ENCODE measurements around the gene PPFIBP2.

Gene PPFIBP2

DNA sequence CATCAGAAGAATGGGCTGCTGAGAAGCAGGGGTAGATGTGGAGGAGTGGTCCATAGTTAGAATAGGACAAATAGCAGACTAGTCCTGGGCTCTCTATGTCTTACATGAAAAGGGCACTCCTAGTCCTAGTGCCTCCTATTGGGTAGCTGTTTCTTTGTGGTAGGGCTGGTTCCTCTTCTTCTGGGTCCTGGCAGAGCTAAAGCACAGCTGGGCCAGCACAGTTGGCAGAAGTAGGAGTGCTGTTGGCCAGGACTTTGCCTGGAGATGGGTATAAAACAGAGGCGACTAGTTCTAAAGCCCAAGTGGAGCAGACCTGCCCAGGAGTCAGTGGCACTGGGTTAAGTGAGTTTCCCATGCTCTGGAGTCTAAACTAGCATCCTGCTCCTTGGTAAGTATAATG is 55.2 kb downstream of the PPFIBP2 start:
- Mint-ChIP-seq H3K9me3 (no peaks in the 10 kb centered on the region), H3K4me1 (ENCODE audit: low read depth) (no peaks in the 10 kb centered on the region), H3K36me3 (ENCODE audit: low read depth) (peaks cover 13% of the 10 kb centered on the region), H3K4me3 (no peak overlapping the region), H3K27ac (no peak overlapping the region), H3K27me3 (peaks cover 28% of the 10 kb centered on the region)
- no peak for DNase-seq

DNA sequence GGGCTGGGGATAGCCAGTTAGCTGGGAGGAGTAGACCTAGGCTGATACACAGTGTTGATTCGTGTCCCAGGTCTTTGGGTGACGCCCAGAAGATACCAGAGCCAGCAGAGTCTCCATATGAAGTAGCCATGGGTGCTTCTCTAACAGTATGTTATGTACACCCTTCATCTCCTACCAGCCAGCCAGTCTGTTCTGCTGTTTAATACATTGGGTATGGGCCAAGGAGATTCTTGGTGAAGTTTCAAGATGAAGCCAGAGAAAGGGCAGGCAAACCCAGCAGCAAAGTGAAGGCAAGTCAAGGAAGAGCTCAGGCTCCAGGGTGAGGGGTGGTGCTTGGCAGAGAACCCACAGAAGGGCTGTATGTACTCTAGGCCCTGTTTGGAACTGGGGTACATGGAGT is 56.4 kb downstream of the PPFIBP2 start:
- H3K27me3 Mint-ChIP-seq = peaks cover 38% of the 10 kb centered on the region
- DNase-seq = no peak
- peaks cover 13% of the 10 kb centered on the region for H3K36me3 Mint-ChIP-seq (ENCODE audit: low read depth)
- peaks cover 4% of the 10 kb centered on the region for H3K4me1 Mint-ChIP-seq (ENCODE audit: low read depth)
- H3K27ac Mint-ChIP-seq = no peak overlapping the region
- no peak overlapping the region for H3K4me3 Mint-ChIP-seq
- H3K9me3 Mint-ChIP-seq = no peaks in the 10 kb centered on the region

DNA sequence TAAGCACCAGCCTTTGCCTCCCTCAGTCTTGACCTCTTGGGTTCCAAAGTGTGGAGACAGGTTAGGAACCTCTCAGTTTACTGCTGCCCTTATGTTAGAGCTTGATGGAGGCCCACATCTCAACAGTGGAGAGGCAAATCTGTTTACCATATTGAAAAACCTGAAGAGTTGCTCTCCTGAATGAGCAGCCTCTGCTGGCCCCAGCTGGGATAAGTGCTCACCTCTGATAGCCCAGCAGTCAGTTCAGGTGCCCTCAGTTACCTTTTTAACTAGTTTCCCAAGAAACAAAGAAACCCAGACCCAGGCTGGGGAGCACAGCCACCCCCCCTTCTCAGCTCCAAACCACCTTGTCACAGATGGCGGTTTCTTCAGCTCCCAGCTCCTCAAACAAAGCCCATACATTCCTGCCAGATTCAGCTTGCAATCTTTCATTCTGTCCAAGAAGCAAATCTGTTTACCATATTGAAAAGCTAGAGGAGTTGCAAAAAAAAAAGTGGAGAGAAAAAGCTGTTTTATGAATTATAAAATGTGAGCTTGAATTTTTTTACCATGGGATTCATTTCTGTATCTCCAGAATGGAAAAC is 57.2 kb downstream of the PPFIBP2 start:
- peaks cover 12% of the 10 kb centered on the region for H3K4me1 Mint-ChIP-seq (ENCODE audit: low read depth)

DNA sequence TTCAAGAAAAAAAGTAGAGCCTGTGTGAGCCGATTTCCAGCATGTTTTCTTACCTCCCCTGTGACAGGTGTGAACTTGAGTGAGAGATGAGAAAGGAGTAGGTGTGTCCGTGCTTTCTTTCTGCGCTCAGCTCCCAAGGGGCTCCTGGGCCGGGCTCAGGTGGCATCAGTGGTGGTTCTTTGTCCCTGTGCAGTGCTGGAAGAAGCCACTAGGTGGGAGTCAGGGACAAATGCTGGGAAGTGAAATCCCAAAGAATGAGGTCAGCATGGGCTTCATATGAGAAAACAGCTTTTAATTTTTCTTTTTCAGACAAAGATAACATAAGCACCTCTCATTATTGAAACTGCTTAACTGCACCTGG is 57.8 kb downstream of the PPFIBP2 start:
- no peak overlapping the region for H3K27ac Mint-ChIP-seq
- no peak overlapping the region for H3K4me3 Mint-ChIP-seq
- H3K36me3 Mint-ChIP-seq (ENCODE audit: low read depth) = peaks cover 7% of the 10 kb centered on the region
- H3K4me1 Mint-ChIP-seq (ENCODE audit: low read depth) = peaks cover 18% of the 10 kb centered on the region
- H3K9me3 Mint-ChIP-seq = no peaks in the 10 kb centered on the region
- peaks cover 50% of the 10 kb centered on the region for H3K27me3 Mint-ChIP-seq
- no peak for DNase-seq

More for the DNA sequence above, 57.2 kb downstream of the PPFIBP2 start:
- no peak for DNase-seq
- Mint-ChIP-seq H3K36me3 (ENCODE audit: low read depth) (peaks cover 9% of the 10 kb centered on the region), H3K27me3 (peaks cover 46% of the 10 kb centered on the region), H3K9me3 (no peaks in the 10 kb centered on the region), H3K27ac (no peak overlapping the region), H3K4me3 (no peak overlapping the region)

DNA sequence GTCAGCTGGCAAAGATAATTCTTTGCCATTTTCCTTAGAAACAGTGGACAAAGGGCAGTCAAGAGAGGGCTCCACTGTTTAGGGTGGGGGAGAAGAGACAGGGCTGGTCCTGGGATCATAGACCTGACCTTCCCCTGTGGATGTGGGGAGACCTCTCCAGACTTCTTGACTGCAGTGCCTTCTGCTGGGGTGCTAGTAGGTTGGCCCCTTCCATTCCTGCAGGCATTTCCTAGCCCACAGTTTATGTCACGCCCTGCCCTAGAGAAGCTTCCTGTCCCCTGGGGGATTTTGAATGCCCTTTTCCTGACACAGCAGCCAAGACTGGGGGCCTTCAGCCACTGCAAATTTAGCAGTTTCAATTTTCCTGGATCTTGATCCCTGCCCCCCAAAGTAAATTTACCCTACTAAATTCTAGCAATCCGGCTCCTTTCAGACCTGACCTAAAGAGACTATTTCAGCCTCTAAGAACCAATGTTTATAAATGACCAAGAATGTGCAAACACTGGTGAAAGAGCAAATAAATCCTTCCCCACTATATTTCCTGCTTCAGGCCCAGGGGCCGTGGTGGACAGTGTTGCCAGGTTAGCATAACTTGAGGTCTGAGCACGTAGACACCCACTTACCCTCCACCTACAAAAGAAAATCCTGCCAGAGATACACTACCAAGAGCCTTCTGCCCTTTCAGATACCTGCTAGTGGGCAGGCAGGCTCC is 58.4 kb downstream of the PPFIBP2 start:
- H3K36me3 Mint-ChIP-seq (ENCODE audit: low read depth) = peaks cover 4% of the 10 kb centered on the region
- peaks cover 22% of the 10 kb centered on the region for H3K4me1 Mint-ChIP-seq (ENCODE audit: low read depth)
- no peak overlapping the region for H3K4me3 Mint-ChIP-seq
- H3K27me3 Mint-ChIP-seq = peaks cover 55% of the 10 kb centered on the region
- no peaks in the 10 kb centered on the region for H3K9me3 Mint-ChIP-seq
- no peak for DNase-seq
- H3K27ac Mint-ChIP-seq = no peak overlapping the region

- Mint-ChIP-seq H3K9me3 (no peaks in the 10 kb centered on the region), H3K27me3 (peaks cover 64% of the 10 kb centered on the region), H3K36me3 (ENCODE audit: low read depth) (no peaks in the 10 kb centered on the region), H3K4me3 (no peak overlapping the region), H3K27ac (no peak overlapping the region), H3K4me1 (ENCODE audit: low read depth) (peaks cover 32% of the 10 kb centered on the region)
- DNase-seq = no peak
These were observed 59.4 kb downstream of the PPFIBP2 start for GRCh38 chr11:7573193-7573557.

DNA sequence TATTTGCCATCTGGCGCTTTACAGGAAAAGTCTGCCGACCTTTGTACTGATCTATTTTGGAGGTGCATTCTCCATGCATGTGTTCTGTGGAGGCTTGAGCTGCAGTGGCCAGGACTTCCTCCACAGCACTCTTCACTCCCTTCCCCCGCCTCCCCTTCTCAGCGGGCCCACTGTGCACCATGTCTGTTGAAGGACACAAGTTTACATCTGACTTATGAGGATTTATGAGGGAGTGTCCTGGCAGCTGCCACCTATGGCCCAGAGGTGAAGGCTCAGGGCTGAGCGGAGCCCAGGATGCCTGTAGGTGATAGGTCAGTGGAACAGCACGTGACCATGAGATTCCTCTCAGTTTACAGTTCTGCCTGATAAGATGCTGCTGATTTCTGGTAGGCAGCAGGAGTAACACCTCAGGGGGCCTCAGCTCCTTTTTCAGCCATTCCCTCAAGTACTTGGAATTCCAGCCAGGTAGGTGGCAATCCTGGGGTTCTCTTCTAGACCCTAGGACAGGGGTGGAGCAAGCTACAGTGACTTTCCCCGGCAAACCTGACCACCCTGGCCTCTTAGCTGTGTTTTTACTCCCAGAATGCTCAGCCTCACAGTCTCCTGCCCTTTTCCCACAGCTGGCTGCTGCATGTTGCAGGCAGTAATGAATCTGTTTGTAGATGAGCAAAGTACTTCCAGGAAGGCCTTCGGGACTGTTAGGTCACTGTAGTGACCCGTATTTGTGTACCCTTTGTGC is 59.9 kb downstream of the PPFIBP2 start:
- Mint-ChIP-seq H3K27ac (no peak overlapping the region), H3K36me3 (ENCODE audit: low read depth) (no peaks in the 10 kb centered on the region), H3K4me3 (no peak overlapping the region), H3K27me3 (peaks cover 69% of the 10 kb centered on the region), H3K9me3 (no peaks in the 10 kb centered on the region), H3K4me1 (ENCODE audit: low read depth) (peaks cover 37% of the 10 kb centered on the region)
- DNase-seq = no peak

GRCh38 chr11:7574491-7575130 is 60.8 kb downstream of the PPFIBP2 start:
- Mint-ChIP-seq H3K27me3 (peaks cover 68% of the 10 kb centered on the region), H3K9me3 (no peaks in the 10 kb centered on the region), H3K27ac (no peak overlapping the region), H3K4me3 (no peak overlapping the region), H3K36me3 (ENCODE audit: low read depth) (no peaks in the 10 kb centered on the region), H3K4me1 (ENCODE audit: low read depth) (peaks cover 39% of the 10 kb centered on the region)
- DNase-seq = no peak

GRCh38 chr11:7575841-7576725 is 62.3 kb downstream of the PPFIBP2 start:
- Mint-ChIP-seq H3K4me1 (ENCODE audit: low read depth) (peaks cover 39% of the 10 kb centered on the region), H3K36me3 (ENCODE audit: low read depth) (no peaks in the 10 kb centered on the region), H3K4me3 (no peak overlapping the region), H3K9me3 (no peaks in the 10 kb centered on the region), H3K27me3 (peaks cover 67% of the 10 kb centered on the region), H3K27ac (no peak overlapping the region)
- DNase-seq = peak; percentile 50

GRCh38 chr11:7576726-7577290 is 63.0 kb downstream of the PPFIBP2 start:
- Mint-ChIP-seq H3K4me1 (ENCODE audit: low read depth) (peaks cover 39% of the 10 kb centered on the region), H3K27ac (no peak overlapping the region), H3K9me3 (no peaks in the 10 kb centered on the region), H3K36me3 (ENCODE audit: low read depth) (no peaks in the 10 kb centered on the region), H3K27me3 (peaks cover 62% of the 10 kb centered on the region), H3K4me3 (no peak overlapping the region)
- no peak for DNase-seq

GRCh38 chr11:7577291-7578190 is 63.7 kb downstream of the PPFIBP2 start:
- no peaks in the 10 kb centered on the region for H3K9me3 Mint-ChIP-seq
- peak overlapping the region; percentile 5 for H3K27ac Mint-ChIP-seq
- H3K36me3 Mint-ChIP-seq (ENCODE audit: low read depth) = no peaks in the 10 kb centered on the region
- DNase-seq = no peak
- H3K4me1 Mint-ChIP-seq (ENCODE audit: low read depth) = peaks cover 39% of the 10 kb centered on the region
- H3K27me3 Mint-ChIP-seq = peaks cover 59% of the 10 kb centered on the region
- H3K4me3 Mint-ChIP-seq = peak overlapping the region; percentile 41

GRCh38 chr11:7578276-7578955 is 64.6 kb downstream of the PPFIBP2 start:
- peak overlapping the region; percentile 5 for H3K27ac Mint-ChIP-seq
- no peaks in the 10 kb centered on the region for H3K9me3 Mint-ChIP-seq
- H3K27me3 Mint-ChIP-seq = peaks cover 56% of the 10 kb centered on the region
- DNase-seq = no peak
- peaks cover 39% of the 10 kb centered on the region for H3K4me1 Mint-ChIP-seq (ENCODE audit: low read depth)
- no peaks in the 10 kb centered on the region for H3K36me3 Mint-ChIP-seq (ENCODE audit: low read depth)
- H3K4me3 Mint-ChIP-seq = peak overlapping the region; percentile 41

Data from activated T-cell treated with anti-CD3 and anti-CD28 coated beads, Interleukin-2, amount 50 U/mL, for 24 hours (primary cell).